Neural cell (in vitro differentiated cells): ENCODE measurements around the gene ADAMTS18. TPM values are rescaled to one million over a fixed set of nuclear protein-coding genes. Genes with fewer than 3 reads are reported as not detected.

Experiments
- H2AFZ ChIP-seq: fragments of 200-600, 300-800 bp; sonication (generic), shearing (Covaris generic); 2 replicates; pipeline ENCODE4 v1.6.0; 2014; ENCODE audit warnings: low read depth, mild to moderate bottlenecking, antibody characterized with exemption, low read length, moderate library complexity
- H3F3A ChIP-seq: fragments of 200-600 bp; shearing (Covaris generic); 2 replicates; pipeline ENCODE4 v1.6.1; 2016; ENCODE audit warnings: mild to moderate bottlenecking, moderate library complexity, mixed read lengths, antibody characterized with exemption, low read length; ENCODE audit not compliant: insufficient read depth, poor library complexity, severe bottlenecking
- H3K27ac ChIP-seq: fragments of 200-600, 300-800 bp; sonication (generic), shearing (Covaris generic); 2 replicates; pipeline ENCODE4 v1.5.1; 2014; ENCODE audit warnings: mild to moderate bottlenecking, low read length, moderate library complexity
- H3K27me3 ChIP-seq: fragments of 300-800, 200-600 bp; sonication (generic), shearing (Covaris generic); 2 replicates; pipeline ENCODE4 v1.6.0; 2014; ENCODE audit warnings: mild to moderate bottlenecking, low read depth, low read length, moderate library complexity; ENCODE audit not compliant: insufficient read depth
- H3K36me3 ChIP-seq: fragments of 300-800, 200-600 bp; sonication (generic), shearing (Covaris generic); 2 replicates; pipeline ENCODE4 v1.5.1; 2014; ENCODE audit warnings: mild to moderate bottlenecking, antibody characterized with exemption, low read length, moderate library complexity; ENCODE audit not compliant: insufficient read depth
- H3K4me2 ChIP-seq: fragments of 300-800, 200-600 bp; sonication (generic), shearing (Covaris generic); 2 replicates; pipeline ENCODE4 v1.6.0; 2014; ENCODE audit warnings: mild to moderate bottlenecking, low read length
- H3K4me3 ChIP-seq: fragments of 300-800, 200-600 bp; sonication (generic), shearing (Covaris generic); 2 replicates; pipeline ENCODE4 v1.5.1; 2014; ENCODE audit warnings: mild to moderate bottlenecking, low read length, moderate library complexity
- H3K79me2 ChIP-seq: fragments of 200-600 bp; shearing (Covaris generic); replicated peaks from 2 replicates; pipeline ENCODE4 v1.6.0; 2014; ENCODE audit warnings: mild to moderate bottlenecking, low read length, moderate library complexity; ENCODE audit not compliant: insufficient read depth
- H3K9ac ChIP-seq: fragments of 300-800, 200-600 bp; sonication (generic), shearing (Covaris generic); 2 replicates; pipeline ENCODE4 v1.6.1; 2016; ENCODE audit warnings: mild to moderate bottlenecking, low read length, mixed read lengths
- H3K9me2 ChIP-seq: fragments of 200-600 bp; shearing (Covaris generic); 2 replicates; pipeline ENCODE4 v1.6.1; 2016; ENCODE audit warnings: mild to moderate bottlenecking, low read length, mixed read lengths; ENCODE audit not compliant: insufficient read depth
- H3K9me3 ChIP-seq: fragments of 200-600, 300-800 bp; sonication (generic), shearing (Covaris generic); 2 replicates; pipeline ENCODE4 v1.6.1; 2016; ENCODE audit warnings: mild to moderate bottlenecking, mixed run types, low read length, moderate library complexity, mixed read lengths
- H4K20me1 ChIP-seq: fragments of 200-600 bp; shearing (Covaris generic); 2 replicates; pipeline ENCODE4 v1.6.1; 2016; ENCODE audit warnings: mild to moderate bottlenecking, mixed run types; ENCODE audit not compliant: insufficient read depth
- EP300 ChIP-seq: fragments of 450-650 bp; conservative IDR thresholded peaks from 2 replicates; pipeline ENCODE4 v1.6.1; 2014; ENCODE audit warnings: antibody characterized with exemption, mild to moderate bottlenecking, moderate library complexity; ENCODE audit not compliant: poor library complexity, severe bottlenecking
- EZH2 ChIP-seq: fragments of 200-600, 300-800 bp; shearing (Covaris generic), sonication (generic); IDR thresholded peaks from 2 replicates; pipeline ENCODE4 v1.6.1; 2014; ENCODE audit warnings: antibody characterized with exemption, low read length, borderline replicate concordance, mild to moderate bottlenecking; ENCODE audit not compliant: insufficient read depth, poor library complexity, severe bottlenecking
- MXI1 ChIP-seq: fragments of 450-650 bp; conservative IDR thresholded peaks from 2 replicates; pipeline ENCODE4 v1.6.1; 2014; ENCODE audit warnings: antibody characterized with exemption, mild to moderate bottlenecking; ENCODE audit not compliant: poor library complexity, severe bottlenecking
- POLR2AphosphoS5 ChIP-seq: IDR thresholded peaks from 2 replicates; pipeline ENCODE4 v1.6.1; 2012
- RAD21 ChIP-seq: fragments of 450-650 bp; conservative IDR thresholded peaks from 2 replicates; pipeline ENCODE4 v1.6.1; 2014; ENCODE audit warnings: antibody characterized with exemption, mild to moderate bottlenecking, moderate library complexity
- SMC3 ChIP-seq: fragments of 450-650 bp; conservative IDR thresholded peaks from 2 replicates; pipeline ENCODE4 v1.6.1; 2014; ENCODE audit warnings: antibody characterized with exemption, mild to moderate bottlenecking, moderate library complexity; ENCODE audit not compliant: poor library complexity
- TAF1 ChIP-seq: IDR thresholded peaks from 2 replicates; pipeline ENCODE4 v1.6.1; 2012; ENCODE audit warnings: low read depth
- polyA plus RNA-seq: library from polyadenylated mRNA; depleted of rRNA; stranded (reverse); fragments of >200 nt; gene quantifications from 2 replicates; pipeline ENCODE4 v1.2.3, GENCODE V29; 2014
- TF ChIP-seq, protein P1 (sequence below): fragments of 450-650 bp; IDR thresholded peaks from 2 replicates; pipeline ENCODE4 v1.5.1; 2014; ENCODE audit warnings: antibody characterized with exemption, mild to moderate bottlenecking, moderate library complexity; ENCODE audit not compliant: poor library complexity, severe bottlenecking
- TF ChIP-seq, protein P2 (sequence below): IDR thresholded peaks from 2 replicates; pipeline ENCODE4 v1.6.1; 2012; ENCODE audit warnings: borderline replicate concordance

ADAMTS18 gene
- polyA plus RNA-seq, 1 donor from 2014 or later, result 1.3 TPM

DNA sequence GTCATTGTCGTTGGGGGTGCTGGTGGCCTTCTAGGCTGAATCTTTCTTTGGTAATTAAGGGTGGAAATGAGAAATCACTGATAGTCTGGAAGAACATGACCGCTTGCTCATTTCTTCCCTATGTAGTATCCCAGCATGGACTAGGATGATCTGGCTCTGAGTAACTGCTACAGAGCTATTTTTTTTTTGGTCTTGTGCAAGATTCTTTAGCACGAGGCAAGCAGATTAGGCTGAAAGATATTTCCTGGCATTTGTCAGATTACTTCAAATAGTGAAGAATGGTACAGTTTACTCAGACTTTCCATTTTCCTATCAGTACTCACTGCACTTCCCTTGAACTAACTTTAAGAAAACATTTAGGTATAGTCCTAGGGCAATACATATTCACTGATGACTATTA lies 146.6 kb downstream of the ADAMTS18 start:
- Histone ChIP-seq H3K36me3 (no peaks in the 10 kb centered on the region), H3K79me2 (no peaks in the 10 kb centered on the region), H3K27ac (no peak overlapping the region), H3K9me2 (no peaks in the 10 kb centered on the region), H3K27me3 (no peaks in the 10 kb centered on the region), H3K9me3 (no peaks in the 10 kb centered on the region), H3K9ac (no peak overlapping the region), H2AFZ (no peak overlapping the region), H4K20me1 (no peaks in the 10 kb centered on the region), H3K4me2 (no peak overlapping the region), H3K4me3 (no peak overlapping the region), H3F3A (no peaks in the 10 kb centered on the region)
- TF ChIP-seq POLR2AphosphoS5 (no peak), MXI1 (no peak), TAF1 (no peak), SMC3 (no peak), RAD21 (no peak), EZH2 (no peak), EP300 (no peak)
- TF ChIP-seq, protein P1, sequence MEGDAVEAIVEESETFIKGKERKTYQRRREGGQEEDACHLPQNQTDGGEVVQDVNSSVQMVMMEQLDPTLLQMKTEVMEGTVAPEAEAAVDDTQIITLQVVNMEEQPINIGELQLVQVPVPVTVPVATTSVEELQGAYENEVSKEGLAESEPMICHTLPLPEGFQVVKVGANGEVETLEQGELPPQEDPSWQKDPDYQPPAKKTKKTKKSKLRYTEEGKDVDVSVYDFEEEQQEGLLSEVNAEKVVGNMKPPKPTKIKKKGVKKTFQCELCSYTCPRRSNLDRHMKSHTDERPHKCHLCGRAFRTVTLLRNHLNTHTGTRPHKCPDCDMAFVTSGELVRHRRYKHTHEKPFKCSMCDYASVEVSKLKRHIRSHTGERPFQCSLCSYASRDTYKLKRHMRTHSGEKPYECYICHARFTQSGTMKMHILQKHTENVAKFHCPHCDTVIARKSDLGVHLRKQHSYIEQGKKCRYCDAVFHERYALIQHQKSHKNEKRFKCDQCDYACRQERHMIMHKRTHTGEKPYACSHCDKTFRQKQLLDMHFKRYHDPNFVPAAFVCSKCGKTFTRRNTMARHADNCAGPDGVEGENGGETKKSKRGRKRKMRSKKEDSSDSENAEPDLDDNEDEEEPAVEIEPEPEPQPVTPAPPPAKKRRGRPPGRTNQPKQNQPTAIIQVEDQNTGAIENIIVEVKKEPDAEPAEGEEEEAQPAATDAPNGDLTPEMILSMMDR, result no peak
- TF ChIP-seq, protein P2, sequence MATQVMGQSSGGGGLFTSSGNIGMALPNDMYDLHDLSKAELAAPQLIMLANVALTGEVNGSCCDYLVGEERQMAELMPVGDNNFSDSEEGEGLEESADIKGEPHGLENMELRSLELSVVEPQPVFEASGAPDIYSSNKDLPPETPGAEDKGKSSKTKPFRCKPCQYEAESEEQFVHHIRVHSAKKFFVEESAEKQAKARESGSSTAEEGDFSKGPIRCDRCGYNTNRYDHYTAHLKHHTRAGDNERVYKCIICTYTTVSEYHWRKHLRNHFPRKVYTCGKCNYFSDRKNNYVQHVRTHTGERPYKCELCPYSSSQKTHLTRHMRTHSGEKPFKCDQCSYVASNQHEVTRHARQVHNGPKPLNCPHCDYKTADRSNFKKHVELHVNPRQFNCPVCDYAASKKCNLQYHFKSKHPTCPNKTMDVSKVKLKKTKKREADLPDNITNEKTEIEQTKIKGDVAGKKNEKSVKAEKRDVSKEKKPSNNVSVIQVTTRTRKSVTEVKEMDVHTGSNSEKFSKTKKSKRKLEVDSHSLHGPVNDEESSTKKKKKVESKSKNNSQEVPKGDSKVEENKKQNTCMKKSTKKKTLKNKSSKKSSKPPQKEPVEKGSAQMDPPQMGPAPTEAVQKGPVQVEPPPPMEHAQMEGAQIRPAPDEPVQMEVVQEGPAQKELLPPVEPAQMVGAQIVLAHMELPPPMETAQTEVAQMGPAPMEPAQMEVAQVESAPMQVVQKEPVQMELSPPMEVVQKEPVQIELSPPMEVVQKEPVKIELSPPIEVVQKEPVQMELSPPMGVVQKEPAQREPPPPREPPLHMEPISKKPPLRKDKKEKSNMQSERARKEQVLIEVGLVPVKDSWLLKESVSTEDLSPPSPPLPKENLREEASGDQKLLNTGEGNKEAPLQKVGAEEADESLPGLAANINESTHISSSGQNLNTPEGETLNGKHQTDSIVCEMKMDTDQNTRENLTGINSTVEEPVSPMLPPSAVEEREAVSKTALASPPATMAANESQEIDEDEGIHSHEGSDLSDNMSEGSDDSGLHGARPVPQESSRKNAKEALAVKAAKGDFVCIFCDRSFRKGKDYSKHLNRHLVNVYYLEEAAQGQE, result no peak

DNA sequence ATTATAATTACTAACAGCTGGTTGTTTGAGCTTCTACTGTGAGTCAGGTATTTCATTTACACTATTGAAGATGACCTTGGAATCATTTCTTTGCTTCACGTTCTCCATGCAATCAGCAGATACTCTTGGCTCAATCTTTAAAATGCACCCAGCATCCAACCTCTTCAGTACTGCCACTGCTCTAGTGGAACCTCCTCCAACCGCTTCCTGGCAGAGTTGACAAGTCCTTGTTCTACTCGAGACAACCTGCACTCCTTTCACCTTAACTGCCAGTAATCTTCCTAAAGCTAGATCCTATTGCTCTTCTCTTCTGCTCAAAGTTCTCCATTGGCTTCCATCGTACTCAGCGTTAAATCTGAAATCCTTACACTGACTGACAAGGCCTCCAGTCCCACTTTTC lies 149.2 kb downstream of the ADAMTS18 start:
- Histone ChIP-seq H3K9me2 (no peaks in the 10 kb centered on the region), H4K20me1 (no peaks in the 10 kb centered on the region), H3K9ac (no peak overlapping the region), H3F3A (no peaks in the 10 kb centered on the region), H3K27ac (no peak overlapping the region), H3K4me3 (no peak overlapping the region), H3K27me3 (no peaks in the 10 kb centered on the region), H3K4me2 (no peak overlapping the region), H3K9me3 (no peaks in the 10 kb centered on the region), H3K36me3 (no peaks in the 10 kb centered on the region), H3K79me2 (no peaks in the 10 kb centered on the region), H2AFZ (no peak overlapping the region)
- TF ChIP-seq, protein P2, result no peak
- no peak for TF ChIP-seq RAD21
- TF ChIP-seq MXI1, result no peak
- TF ChIP-seq TAF1, result no peak
- TF ChIP-seq, protein P1, result no peak
- no peak for TF ChIP-seq EZH2
- TF ChIP-seq POLR2AphosphoS5, result no peak
- no peak for TF ChIP-seq EP300
- TF ChIP-seq SMC3, result no peak
